B cell (primary cell): ENCODE results near the gene RAPGEF6. TPM values are rescaled to one million over a fixed set of nuclear protein-coding genes. Genes with fewer than 3 reads are reported as not detected.

Experiments
- ATAC-seq: fragments of 200-7000 bp; cut with Tn5 transposase; one replicate; pipeline ENCODE4 v1.10.0; 2021; ENCODE audit warnings: low read depth, mild to moderate bottlenecking, moderate number of reproducible peaks, moderate library complexity
- CTCF ChIA-PET: fragments of 350-600 bp; sonication (Branson Sonifier 250); formaldehyde crosslinking; loops from one replicate; lab custom pipeline; 2021; ENCODE audit warnings: antibody characterized with exemption, inconsistent platforms; lab: Charles Lee
- POLR2A ChIA-PET: fragments of 350-600 bp; sonication (Branson Sonifier 250); formaldehyde crosslinking; loops from one replicate; lab custom pipeline; 2021; ENCODE audit warnings: antibody characterized with exemption; lab: Charles Lee
- DNase-seq: peaks from one replicate; pipeline ENCODE4 v3.0.0; 2013
- H2AFZ ChIP-seq: 2 replicates; pipeline ENCODE4 v1.6.1; 2012; ENCODE audit warnings: mild to moderate bottlenecking, low read depth, low read length; ENCODE audit not compliant: insufficient read depth, poor library complexity, severe bottlenecking
- H3K27ac ChIP-seq, 2 donors: 1 replicate in 1 of 2; 2 replicates in 1 of 2; pipeline ENCODE4 v1.5.1; 2012 to 2013; ENCODE audit warnings: low read length in 2 of 2, mild to moderate bottlenecking in 2 of 2, moderate library complexity in 1 of 2
- H3K27me3 ChIP-seq, 4 experiments: fragments of 200-600 bp in 1 of 4; sonication (generic) in 1 of 4; replicated peaks in 1 of 4; 1 replicate in 2 of 4; 2 replicates in 2 of 4; pipeline versions ENCODE4 v1.6.1 to v1.7.0; 2013 to 2016; ENCODE audit warnings: low read length in 3 of 4, mild to moderate bottlenecking in 2 of 4, mixed read lengths in 1 of 4, moderate library complexity in 1 of 4; ENCODE audit not compliant: insufficient read depth in 4 of 4, control insufficient read depth in 3 of 4; ENCODE audit errors: control extremely low read depth in 1 of 4
- H3K36me3 ChIP-seq, 2 experiments: replicated peaks in 1 of 2; 1 replicate in 1 of 2; 2 replicates in 1 of 2; pipeline versions ENCODE4 v1.6.1 to v1.7.1; 2013; ENCODE audit warnings: low read length in 1 of 2; ENCODE audit not compliant: insufficient read depth in 2 of 2, control insufficient read depth in 1 of 2; ENCODE audit errors: control extremely low read depth in 1 of 2, extremely low read depth in 1 of 2
- H3K4me1 ChIP-seq, 2 donors: fragments of 200-600 bp in 1 of 2; sonication (generic) in 1 of 2; 1 replicate in 1 of 2; 2 replicates in 1 of 2; pipeline versions ENCODE4 v1.5.1 to v1.6.1; 2013 to 2017; ENCODE audit warnings: low read length in 2 of 2; ENCODE audit not compliant: control insufficient read depth in 2 of 2, insufficient read depth in 2 of 2
- H3K4me2 ChIP-seq: replicated peaks from 2 replicates; pipeline ENCODE3; 2012; ENCODE audit warnings: mild to moderate bottlenecking, low read depth, low read length; ENCODE audit not compliant: poor library complexity, severe bottlenecking
- H3K4me3 ChIP-seq, 5 experiments: fragments of 200-600 bp in 1 of 5; sonication (generic) in 1 of 5; 1 replicate in 3 of 5; 2 replicates in 2 of 5; pipeline versions ENCODE4 v1.5.1 to v1.7.0; 2011 to 2016; ENCODE audit warnings: low read length in 4 of 5, mild to moderate bottlenecking in 4 of 5, low read depth in 2 of 5, control low read depth in 1 of 5, moderate library complexity in 1 of 5; ENCODE audit not compliant: insufficient read depth in 1 of 5; ENCODE audit errors: control extremely low read depth in 1 of 5, extremely low read depth in 1 of 5
- H3K79me2 ChIP-seq: fragments of 200-600 bp; sonication (generic); one replicate; pipeline ENCODE4 v1.6.0; 2016; ENCODE audit warnings: low read length; ENCODE audit not compliant: control insufficient read depth, insufficient read depth
- H3K9ac ChIP-seq: fragments of 200-600 bp; sonication (generic); 2 replicates; pipeline ENCODE4 v1.6.1; 2017; ENCODE audit warnings: mild to moderate bottlenecking, low read length, moderate library complexity
- H3K9me3 ChIP-seq, 3 donors: one replicate each; pipeline versions ENCODE4 v1.6.1 to v1.7.1; 2013; ENCODE audit warnings: low read length in 2 of 3; ENCODE audit not compliant: control insufficient read depth in 2 of 3, insufficient read depth in 1 of 3; ENCODE audit errors: control extremely low read depth in 1 of 3
- H4K20me1 ChIP-seq: 2 replicates; pipeline ENCODE4 v1.6.0; 2012; ENCODE audit warnings: mild to moderate bottlenecking, low read length; ENCODE audit not compliant: insufficient read depth, control insufficient read depth, poor library complexity, severe bottlenecking
- H3K27ac Mint-ChIP-seq: one replicate; pipeline ENCODE4 v1.8.0; 2021; ENCODE audit warnings: mixed read lengths
- H3K27me3 Mint-ChIP-seq: one replicate; pipeline ENCODE4 v1.8.0; 2021; ENCODE audit warnings: mixed read lengths
- H3K4me1 Mint-ChIP-seq: one replicate; pipeline ENCODE4 v1.8.0; 2021; ENCODE audit warnings: mixed read lengths
- H3K4me3 Mint-ChIP-seq: one replicate; pipeline ENCODE4 v1.8.0; 2021; ENCODE audit warnings: mixed read lengths
- H3K9me3 Mint-ChIP-seq: one replicate; pipeline ENCODE4 v1.8.0; 2022; ENCODE audit warnings: mixed read lengths; ENCODE audit not compliant: insufficient read depth
- CTCF ChIP-seq: fragments of 200-600 bp; IDR thresholded peaks from one replicate; pipeline ENCODE4 v1.8.0; 2022; ENCODE audit warnings: antibody characterized with exemption, mild to moderate bottlenecking
- EZH2 ChIP-seq: IDR thresholded peaks from 2 replicates; pipeline ENCODE4 v1.6.1; 2012; ENCODE audit warnings: borderline replicate concordance, low read depth, mild to moderate bottlenecking, moderate library complexity, low read length; ENCODE audit not compliant: insufficient read depth, poor library complexity, severe bottlenecking
- WGBS: methylation state at CpG from one replicate; pipeline ENCODE4 v1.1.5; 2013; ENCODE audit warnings: missing lambda C conversion rate; ENCODE audit not compliant: insufficient coverage; 5-methylcytosine and 5-hydroxymethylcytosine counted together
- intact Hi-C: fragments of 100-400 bp; cut with micrococcal nuclease; formaldehyde crosslinking; loops from one replicate; pipeline ENCODE4 v1.10.0; 2022
- polyA plus RNA-seq: library from polyadenylated mRNA; depleted of rRNA; stranded (reverse); fragments of >200 nt; gene quantifications from 2 replicates; pipeline ENCODE4 v1.2.3, GENCODE V29; 2012
- total RNA-seq, 2 donors: library from RNA; stranded (reverse); fragments of 120-200 nt in 1 of 2; gene quantifications; 1 replicate in 1 of 2; 2 replicates in 1 of 2; pipeline versions ENCODE4 v1.2.3 to v1.2.4, GENCODE V29; 2013 to 2022

RAPGEF6 gene
- total and polyA plus RNA-seq, 2 donors (not counting 1 experiment from before 2014, with no cell fraction given) = 9.8 to 56.2 TPM

GRCh38 chr5:131539251-131539650 is 95.8 kb downstream of the RAPGEF6 start:
- Histone ChIP-seq H2AFZ (no peak overlapping the region), H4K20me1 (no peaks in the 10 kb centered on the region), H3K9me3 (no peaks in the 10 kb centered on the region), H3K9ac (no peak overlapping the region), H3K36me3 (peaks cover 1 to 13% of the 10 kb centered on the region in 2 experiments), H3K4me1 (peaks cover 18 to 19% of the 10 kb centered on the region in 2 donors), H3K4me3 (no peak overlapping the region), H3K4me2 (no peak overlapping the region), H3K79me2 (peaks cover 45% of the 10 kb centered on the region), H3K27me3 (no peaks in the 10 kb centered on the region), H3K27ac (no peak overlapping the region)
- CTCF ChIA-PET = no interaction called here
- intact Hi-C loops = loop anchor here (5.0 kb wide), 1 partner anchor 42 kb away; no protein-coding TSS in a partner anchor
- ATAC-seq (no peak), DNase-seq (no peak)
- WGBS = no CpG with 5 or more reads among the region's 1 CpG
- H3K27me3 Mint-ChIP-seq = no peaks in the 10 kb centered on the region
- H3K4me1 Mint-ChIP-seq = peaks cover 31% of the 10 kb centered on the region
- TF ChIP-seq EZH2 (no peak), CTCF (no peak)
- H3K9me3 Mint-ChIP-seq = no peaks in the 10 kb centered on the region
- H3K27ac Mint-ChIP-seq = no peak overlapping the region
- no peak overlapping the region for H3K4me3 Mint-ChIP-seq
- POLR2A ChIA-PET = no interaction called here

GRCh38 chr5:131538177-131538593 is 96.8 kb downstream of the RAPGEF6 start:
- H3K27me3 Mint-ChIP-seq = no peaks in the 10 kb centered on the region
- Histone ChIP-seq H3K9ac (no peak overlapping the region), H3K4me1 (peaks cover 18 to 19% of the 10 kb centered on the region in 2 donors), H3K27me3 (no peaks in the 10 kb centered on the region), H2AFZ (no peak overlapping the region), H3K36me3 (peaks cover 1 to 13% of the 10 kb centered on the region in 2 experiments), H4K20me1 (no peaks in the 10 kb centered on the region), H3K79me2 (peaks cover 40% of the 10 kb centered on the region), H3K27ac (peak overlapping the region in 1 of 2 donors; percentile 37), H3K4me2 (no peak overlapping the region), H3K4me3 (no peak overlapping the region), H3K9me3 (no peaks in the 10 kb centered on the region)
- no peak overlapping the region for H3K4me3 Mint-ChIP-seq
- ATAC-seq (no peak), DNase-seq (no peak)
- TF ChIP-seq CTCF (no peak), EZH2 (no peak)
- intact Hi-C loops = loop anchor here (5.0 kb wide), 1 partner anchor 41 kb away; no protein-coding TSS in a partner anchor
- POLR2A ChIA-PET = no interaction called here
- H3K9me3 Mint-ChIP-seq = no peaks in the 10 kb centered on the region
- CTCF ChIA-PET = no interaction called here
- peaks cover 34% of the 10 kb centered on the region for H3K4me1 Mint-ChIP-seq
- 100% methylated on average over 1 of the region's 3 CpGs for WGBS
- H3K27ac Mint-ChIP-seq = no peak overlapping the region
